OCI-LY7 (cell line): ENCODE data around the gene RUNX1. TPM values are rescaled to one million over a fixed set of nuclear protein-coding genes. Genes with fewer than 3 reads are reported as not detected.

Experiments used
- BruUV-seq: library from RNA; stranded (reverse); fragments of 400-500 nt; replicated peaks from 2 replicates; lab custom pipeline; 2021; lab: Mats Ljungman, UMichigan
- CTCF ChIA-PET: fragments of 300-600 bp; sonication (Branson Sonifier 250); formaldehyde crosslinking; loops from one replicate; lab custom pipeline; 2022; ENCODE audit warnings: antibody characterized with exemption; ENCODE audit not compliant: unreplicated experiment; lab: Charles Lee
- POLR2A ChIA-PET: fragments of 300-600 bp; sonication (Branson Sonifier 250); formaldehyde crosslinking; loops from one replicate; lab custom pipeline; 2022; ENCODE audit warnings: antibody characterized with exemption; lab: Charles Lee
- DNase-seq: peaks from one replicate; pipeline ENCODE4 v3.0.0-alpha.2; 2015; ENCODE audit warnings: low spot score
- H2AFZ ChIP-seq: fragments of 200-600 bp; sonication (generic), shearing (Covaris generic); 2 replicates; pipeline ENCODE4 v1.6.1; 2014; ENCODE audit warnings: mild to moderate bottlenecking, antibody characterized with exemption, low read length, moderate library complexity
- H3K27ac ChIP-seq: fragments of 200-600 bp; sonication (generic); 2 replicates; pipeline ENCODE4 v1.5.1; 2014; ENCODE audit warnings: mixed run types, low read depth, mild to moderate bottlenecking, moderate library complexity, low read length, inconsistent platforms; ENCODE audit not compliant: poor library complexity, severe bottlenecking
- H3K36me3 ChIP-seq: fragments of 200-600 bp; sonication (generic); 2 replicates; pipeline ENCODE4 v1.6.1; 2014; ENCODE audit warnings: mild to moderate bottlenecking, antibody characterized with exemption, low read length, moderate library complexity, mixed read lengths; ENCODE audit not compliant: insufficient read depth
- H3K4me1 ChIP-seq: fragments of 200-600 bp; sonication (generic); 2 replicates; pipeline ENCODE4 v1.5.1; 2014; ENCODE audit warnings: mild to moderate bottlenecking, low read length; ENCODE audit not compliant: insufficient read depth, poor library complexity, severe bottlenecking
- H3K4me2 ChIP-seq: fragments of 200-600 bp; sonication (generic); 2 replicates; pipeline ENCODE4 v1.6.1; 2014; ENCODE audit warnings: mild to moderate bottlenecking, low read length
- H3K4me3 ChIP-seq: fragments of 200-600 bp; sonication (generic); 2 replicates; pipeline ENCODE4 v1.5.1; 2014; ENCODE audit warnings: mild to moderate bottlenecking, low read depth, low read length; ENCODE audit not compliant: poor library complexity, severe bottlenecking
- H3K79me2 ChIP-seq: fragments of 200-600 bp; sonication (generic); 2 replicates; pipeline ENCODE4 v1.6.1; 2016; ENCODE audit warnings: low read depth, mild to moderate bottlenecking, low read length, moderate library complexity, mixed read lengths; ENCODE audit not compliant: insufficient read depth
- H3K9me2 ChIP-seq: fragments of 200-600 bp; sonication (generic); 2 replicates; pipeline ENCODE4 v1.6.1; 2016; ENCODE audit warnings: mild to moderate bottlenecking, low read length, mixed read lengths; ENCODE audit not compliant: insufficient read depth
- H3K9me3 ChIP-seq: fragments of 200-600 bp; sonication (generic); 2 replicates; pipeline ENCODE4 v1.6.1; 2014; ENCODE audit warnings: mild to moderate bottlenecking, mixed run types, low read length, mixed read lengths
- H4K20me1 ChIP-seq: fragments of 200-600 bp; sonication (generic); 2 replicates; pipeline ENCODE4 v1.6.1; 2014; ENCODE audit warnings: mild to moderate bottlenecking, antibody characterized with exemption, low read length, moderate library complexity, mixed read lengths; ENCODE audit not compliant: insufficient read depth
- EZH2phosphoT487 ChIP-seq: fragments of 200-600 bp; sonication (generic); IDR thresholded peaks from 2 replicates; pipeline ENCODE4 v1.6.1; 2018; ENCODE audit warnings: low read depth, borderline replicate concordance, mild to moderate bottlenecking, mixed run types, antibody characterized with exemption, low read length, moderate library complexity, mixed read lengths
- intact Hi-C: fragments of 100-400 bp; cut with micrococcal nuclease; formaldehyde crosslinking; loops from one replicate; pipeline ENCODE4 v1.10.0; 2022; ENCODE audit not compliant: unreplicated experiment
- total RNA-seq, 2 experiments: library from RNA; depleted of rRNA in 1 of 2; stranded (reverse); fragments of >200 nt in 1 of 2; shearing (Covaris generic) in 1 of 2; gene quantifications; 2 replicates each; pipeline ENCODE4 v1.2.3, GENCODE V29; 2014 to 2022
- TF ChIP-seq, protein P1 (sequence below): fragments of 200-600 bp; sonication (generic); conservative IDR thresholded peaks from 2 replicates; pipeline ENCODE4 v1.5.1; 2014; ENCODE audit warnings: mild to moderate bottlenecking, antibody characterized with exemption, low read length, moderate library complexity, mixed read lengths

RUNX1 gene
- total RNA-seq, 2 experiments from 2014 or later = 30.5 to 40.8 TPM

DNA sequence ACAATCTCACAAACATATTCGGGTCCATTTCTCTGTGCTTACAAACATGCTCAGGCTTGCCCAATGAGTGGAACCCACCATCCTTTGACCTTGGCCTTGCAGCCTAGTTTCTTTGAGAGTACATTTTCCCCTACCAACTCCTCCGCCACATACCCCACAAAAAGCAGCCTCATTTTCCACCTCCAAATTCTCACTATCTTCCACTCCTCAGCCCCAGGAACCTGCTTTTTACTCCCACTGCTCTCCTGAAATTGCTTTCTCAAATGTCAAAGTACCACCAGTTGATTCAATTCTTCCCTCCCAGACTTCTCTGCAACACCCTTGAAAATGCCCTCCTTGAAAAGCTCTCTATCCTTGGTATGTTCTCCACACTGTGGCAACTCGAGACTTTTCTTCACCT is 103.8 kb downstream of the RUNX1 start:
- intact Hi-C loops = no loop called here
- no peak for DNase-seq
- Histone ChIP-seq H2AFZ (no peak overlapping the region), H3K9me2 (no peaks in the 10 kb centered on the region), H3K36me3 (no peaks in the 10 kb centered on the region), H3K4me1 (peaks cover 19% of the 10 kb centered on the region), H3K4me2 (no peak overlapping the region), H3K79me2 (peaks cover 6% of the 10 kb centered on the region; the same call in 1 of the 2 replicates), H3K4me3 (no peak overlapping the region), H3K9me3 (no peaks in the 10 kb centered on the region), H4K20me1 (no peaks in the 10 kb centered on the region; the same call in 1 of the 2 replicates), H3K27ac (no peak overlapping the region)
- BruUV-seq = no TSS peak
- CTCF ChIA-PET = no interaction called here
- TF ChIP-seq EZH2phosphoT487 = no peak
- TF ChIP-seq, protein P1, sequence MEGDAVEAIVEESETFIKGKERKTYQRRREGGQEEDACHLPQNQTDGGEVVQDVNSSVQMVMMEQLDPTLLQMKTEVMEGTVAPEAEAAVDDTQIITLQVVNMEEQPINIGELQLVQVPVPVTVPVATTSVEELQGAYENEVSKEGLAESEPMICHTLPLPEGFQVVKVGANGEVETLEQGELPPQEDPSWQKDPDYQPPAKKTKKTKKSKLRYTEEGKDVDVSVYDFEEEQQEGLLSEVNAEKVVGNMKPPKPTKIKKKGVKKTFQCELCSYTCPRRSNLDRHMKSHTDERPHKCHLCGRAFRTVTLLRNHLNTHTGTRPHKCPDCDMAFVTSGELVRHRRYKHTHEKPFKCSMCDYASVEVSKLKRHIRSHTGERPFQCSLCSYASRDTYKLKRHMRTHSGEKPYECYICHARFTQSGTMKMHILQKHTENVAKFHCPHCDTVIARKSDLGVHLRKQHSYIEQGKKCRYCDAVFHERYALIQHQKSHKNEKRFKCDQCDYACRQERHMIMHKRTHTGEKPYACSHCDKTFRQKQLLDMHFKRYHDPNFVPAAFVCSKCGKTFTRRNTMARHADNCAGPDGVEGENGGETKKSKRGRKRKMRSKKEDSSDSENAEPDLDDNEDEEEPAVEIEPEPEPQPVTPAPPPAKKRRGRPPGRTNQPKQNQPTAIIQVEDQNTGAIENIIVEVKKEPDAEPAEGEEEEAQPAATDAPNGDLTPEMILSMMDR = no peak
- POLR2A ChIA-PET = no interaction called here

DNA sequence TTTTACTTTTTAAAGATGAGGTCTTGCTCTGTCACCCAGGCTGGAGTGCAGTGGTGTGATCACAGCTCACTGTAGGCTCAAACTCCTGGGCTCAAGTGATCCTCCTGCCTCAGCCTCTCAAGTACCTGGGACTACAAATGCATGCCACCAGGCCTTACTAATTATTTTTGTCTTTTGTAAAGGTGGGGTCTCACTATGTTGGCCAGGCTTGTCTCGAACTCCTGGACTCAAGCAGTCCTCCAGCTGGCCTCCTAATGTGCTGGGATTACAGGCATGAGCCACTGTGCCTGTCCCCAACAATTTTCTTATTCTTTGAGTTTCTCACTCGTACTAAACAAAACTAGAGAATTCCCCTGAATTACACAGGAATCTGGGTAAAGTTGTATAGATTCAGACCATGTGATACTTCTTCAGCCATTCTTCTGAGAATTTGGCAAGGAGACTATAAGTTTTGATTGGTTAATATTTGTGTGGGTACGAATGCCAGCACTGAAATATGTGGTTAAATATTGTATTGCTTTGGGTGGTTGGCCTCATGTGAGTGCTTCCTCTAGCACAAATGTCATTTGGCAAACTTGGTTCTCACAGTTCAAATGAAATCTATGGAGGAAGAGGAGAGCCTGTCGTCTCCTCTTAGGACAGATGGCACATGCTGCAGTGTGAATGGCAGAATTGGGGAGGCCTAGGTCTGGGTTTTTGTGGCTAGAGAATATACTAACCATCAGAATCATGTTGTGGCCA is 104.9 kb downstream of the RUNX1 start:
- no peaks in the 10 kb centered on the region for H3K9me3 ChIP-seq
- H3K27ac ChIP-seq = no peak overlapping the region
- no peak for DNase-seq
- H4K20me1 ChIP-seq = no peaks in the 10 kb centered on the region; the same call in 1 of the 2 replicates
- peaks cover 6% of the 10 kb centered on the region; the same call in 1 of the 2 replicates for H3K79me2 ChIP-seq
- no peaks in the 10 kb centered on the region for H3K9me2 ChIP-seq
- intact Hi-C loops = no loop called here
- ChIA-PET POLR2A (no interaction called here), CTCF (no interaction called here)
- H2AFZ ChIP-seq = no peak overlapping the region
- no peak overlapping the region for H3K4me3 ChIP-seq
- peaks cover 19% of the 10 kb centered on the region for H3K4me1 ChIP-seq
- no peak overlapping the region for H3K4me2 ChIP-seq
- no peak for TF ChIP-seq EZH2phosphoT487
- TF ChIP-seq, protein P1 = no peak
- H3K36me3 ChIP-seq = no peaks in the 10 kb centered on the region
- no TSS peak for BruUV-seq

DNA sequence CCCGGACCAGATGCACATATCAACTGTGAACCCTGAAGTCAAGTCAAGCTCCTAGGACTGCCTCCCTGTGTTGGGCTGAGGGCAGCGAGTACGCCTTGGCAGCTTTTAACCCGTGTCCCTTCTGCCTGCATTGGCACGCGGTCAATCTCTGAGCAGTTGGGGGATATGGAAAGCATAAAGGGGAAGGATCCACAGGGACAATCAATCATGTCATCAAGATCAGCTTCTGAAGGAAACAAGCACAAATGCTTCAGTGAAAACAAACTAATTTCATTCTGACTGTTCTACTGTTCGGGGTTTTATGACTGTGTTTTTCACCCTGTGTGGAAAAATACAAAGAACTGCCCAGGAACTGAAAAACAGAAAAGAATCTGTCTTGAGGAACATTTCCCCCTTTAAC is 106.2 kb downstream of the RUNX1 start:
- intact Hi-C loops = no loop called here
- ChIA-PET POLR2A (interaction anchor here (1.6 kb wide), 1 partner anchor 15 kb away, joined by 6 read pairs; no protein-coding TSS in a partner anchor), CTCF (no interaction called here)
- H3K9me2 ChIP-seq = no peaks in the 10 kb centered on the region
- H3K27ac ChIP-seq = no peak overlapping the region
- H4K20me1 ChIP-seq = no peaks in the 10 kb centered on the region; the same call in 1 of the 2 replicates
- BruUV-seq = no TSS peak
- no peaks in the 10 kb centered on the region for H3K9me3 ChIP-seq
- no peak overlapping the region for H3K4me2 ChIP-seq
- H2AFZ ChIP-seq = no peak overlapping the region
- H3K4me1 ChIP-seq = peaks cover 19% of the 10 kb centered on the region
- DNase-seq = no peak
- H3K4me3 ChIP-seq = no peak overlapping the region
- TF ChIP-seq EZH2phosphoT487 = no peak
- TF ChIP-seq, protein P1 = no peak
- H3K36me3 ChIP-seq = no peaks in the 10 kb centered on the region
- peaks cover 3% of the 10 kb centered on the region; the same call in 1 of the 2 replicates for H3K79me2 ChIP-seq
